Endothelial cell of umbilical vein (primary cell): ENCODE results near the gene BRD1. TPM values are rescaled to one million over a fixed set of nuclear protein-coding genes. Genes with fewer than 3 reads are reported as not detected.

Experiments
- BruUV-seq: library from RNA; stranded (reverse); fragments of 400-500 nt; replicated peaks from 2 replicates; lab custom pipeline; 2021; lab: Mats Ljungman, UMichigan
- CTCF ChIA-PET: fragments of 300-600, 350-600 bp; sonication (Branson Sonifier 250); formaldehyde crosslinking; loops from one replicate; lab custom pipeline; 2021; ENCODE audit warnings: antibody characterized with exemption, inconsistent platforms; lab: Charles Lee
- POLR2A ChIA-PET: fragments of 300-600, 350-600 bp; sonication (Branson Sonifier 250); formaldehyde crosslinking; loops from one replicate; lab custom pipeline; 2021; ENCODE audit warnings: antibody characterized with exemption, inconsistent platforms; lab: Charles Lee
- DNase-seq: peaks from one replicate; pipeline ENCODE4 v3.0.0-alpha.2; 2011; ENCODE audit warnings: low read depth, low spot score
- FAIRE-seq: peaks from 2 replicates; lab custom pipeline; 2011; peaks lifted over from hg19 to GRCh38; lab: Jason Lieb, UNC
- H2AFZ ChIP-seq: 2 replicates; pipeline ENCODE4 v1.6.0; 2012; ENCODE audit warnings: low read depth, low read length, control low read depth, inconsistent platforms
- H3K27ac ChIP-seq: 2 replicates; pipeline ENCODE4 v1.5.1; 2011; ENCODE audit warnings: low read depth, mild to moderate bottlenecking, control low read depth, low read length, moderate library complexity; ENCODE audit not compliant: insufficient read depth
- H3K27me3 ChIP-seq, 2 experiments: 2 replicates each; pipeline versions ENCODE4 v1.6.0 to v1.6.1; 2011; ENCODE audit warnings: low read length in 2 of 2, mixed read lengths in 1 of 2; ENCODE audit not compliant: control insufficient read depth in 2 of 2, insufficient read depth in 2 of 2
- H3K36me3 ChIP-seq, 2 experiments: 2 replicates in 1 of 2; 3 replicates in 1 of 2; pipeline ENCODE4 v1.5.1; 2011; ENCODE audit warnings: low read length in 2 of 2, mild to moderate bottlenecking in 1 of 2, moderate library complexity in 1 of 2; ENCODE audit not compliant: control insufficient read depth in 2 of 2, insufficient read depth in 2 of 2; ENCODE audit errors: extremely low read depth in 1 of 2
- H3K4me1 ChIP-seq: 3 replicates; pipeline ENCODE4 v1.5.1; 2011; ENCODE audit warnings: mild to moderate bottlenecking, low read length; ENCODE audit not compliant: control insufficient read depth, insufficient read depth; ENCODE audit errors: extremely low read depth
- H3K4me2 ChIP-seq: 2 replicates; pipeline ENCODE4 v1.6.1; 2011; ENCODE audit warnings: low read length, control low read depth, mixed read lengths; ENCODE audit not compliant: insufficient read depth
- H3K4me3 ChIP-seq, 3 experiments: fragments of 200-600 bp in 1 of 3; sonication (generic), shearing (Covaris generic) in 1 of 3; replicated peaks in 1 of 3; 2 replicates each; pipeline ENCODE4 v1.5.1; 2011 to 2016; ENCODE audit warnings: control low read depth in 3 of 3, low read length in 3 of 3, mild to moderate bottlenecking in 2 of 3, inconsistent platforms in 1 of 3, low read depth in 1 of 3, moderate library complexity in 1 of 3; ENCODE audit not compliant: insufficient read depth in 1 of 3
- H3K79me2 ChIP-seq: 2 replicates; pipeline ENCODE4 v1.6.0; 2012; ENCODE audit warnings: low read length, inconsistent platforms; ENCODE audit not compliant: control insufficient read depth, insufficient read depth
- H3K9ac ChIP-seq: replicated peaks from 2 replicates; pipeline ENCODE3; 2011; ENCODE audit warnings: low read length, control low read depth; ENCODE audit not compliant: insufficient read depth; ENCODE audit errors: extremely low read depth
- H3K9me1 ChIP-seq: replicated peaks from 3 replicates; pipeline ENCODE4 v1.6.0; 2011; ENCODE audit warnings: mild to moderate bottlenecking, low read length; ENCODE audit not compliant: control insufficient read depth, insufficient read depth; ENCODE audit errors: extremely low read depth
- H3K9me3 ChIP-seq: replicated peaks from 2 replicates; pipeline ENCODE4 v1.5.1; 2012; ENCODE audit warnings: low read length, inconsistent platforms; ENCODE audit not compliant: control insufficient read depth, insufficient read depth
- H4K20me1 ChIP-seq: replicated peaks from 2 replicates; pipeline ENCODE3; 2011; ENCODE audit warnings: mild to moderate bottlenecking, low read length; ENCODE audit not compliant: control insufficient read depth, insufficient read depth; ENCODE audit errors: extremely low read depth
- CTCF ChIP-seq, 2 donors: IDR thresholded peaks; 1 replicate in 1 of 2; 2 replicates in 1 of 2; pipeline ENCODE4 v1.5.1; 2011; ENCODE audit warnings: low read length in 2 of 2, mild to moderate bottlenecking in 2 of 2, moderate library complexity in 2 of 2, control low read depth in 1 of 2, inconsistent platforms in 1 of 2, low read depth in 1 of 2; ENCODE audit not compliant: insufficient read depth in 1 of 2; ENCODE audit errors: extremely low read depth in 1 of 2
- EZH2 ChIP-seq: IDR thresholded peaks from 2 replicates; pipeline ENCODE4 v1.6.1; 2012; ENCODE audit warnings: borderline replicate concordance, low read depth, mild to moderate bottlenecking, moderate library complexity, low read length, inconsistent platforms; ENCODE audit not compliant: severe bottlenecking
- FOS ChIP-seq: IDR thresholded peaks from 2 replicates; pipeline ENCODE4 v1.6.1; 2011; ENCODE audit warnings: mild to moderate bottlenecking, low read length, moderate library complexity, borderline replicate concordance; ENCODE audit not compliant: insufficient read depth
- GATA2 ChIP-seq: IDR thresholded peaks from 2 replicates; pipeline ENCODE4 v1.7.0; 2011; ENCODE audit warnings: low read depth, mild to moderate bottlenecking, moderate library complexity, mixed read lengths, low read length; ENCODE audit not compliant: insufficient read length, insufficient read depth
- JUN ChIP-seq: IDR thresholded peaks from 2 replicates; pipeline ENCODE4 v1.6.1; 2011; ENCODE audit warnings: borderline replicate concordance, low read depth; ENCODE audit not compliant: insufficient read length, insufficient read depth
- MAX ChIP-seq: IDR thresholded peaks from 2 replicates; pipeline ENCODE4 v1.6.1; 2011; ENCODE audit not compliant: insufficient read depth, insufficient read length
- MYC ChIP-seq: IDR thresholded peaks from one replicate; pipeline ENCODE4 v1.6.1; 2011; ENCODE audit warnings: mild to moderate bottlenecking, low read depth, low read length
- POLR2A ChIP-seq: IDR thresholded peaks from 2 replicates; pipeline ENCODE4 v1.6.1; 2012; ENCODE audit warnings: low read depth, mild to moderate bottlenecking, control low read depth, low read length
- POLR2AphosphoS5 ChIP-seq: IDR thresholded peaks from 2 replicates; pipeline ENCODE4 v1.6.1; 2012; ENCODE audit warnings: low read depth, mild to moderate bottlenecking, control low read depth, low read length, moderate library complexity; ENCODE audit not compliant: insufficient read depth
- dilution Hi-C: fragments of 300-500 bp; cut with MboI; formaldehyde crosslinking; loops from one replicate; pipeline ENCODE4 v1.15.0; 2019; ENCODE audit warnings: low sequenced_read_pairs; ENCODE audit not compliant: extremely low pct_ligation_motif_present
- intact Hi-C: fragments of 100-400 bp; cut with micrococcal nuclease; formaldehyde crosslinking; loops from one replicate; pipeline ENCODE4 v1.10.0; 2022
- polyA plus RNA-seq, 4 experiments: library from polyadenylated mRNA; depleted of rRNA in 3 of 4; stranded (reverse) in 3 of 4; unstranded in 1 of 4; fragments of >200 nt; gene quantifications; 2 replicates each; pipeline versions ENCODE4 v1.2.1 to v1.2.3, GENCODE V29; 2011 to 2012; ENCODE audit warnings: missing spikeins in 1 of 4
- total RNA-seq: library from RNA; stranded (reverse); gene quantifications from 2 replicates; pipeline ENCODE4 v1.2.3, GENCODE V29; 2021

BRD1 gene
- total and polyA plus RNA-seq, 2 donors (not counting 3 experiments of a cell fraction or from before 2014, with no cell fraction given): 8.1 to 41.1 TPM

GRCh38 chr22:49747130-49747529, 80.5 kb downstream of the BRD1 start:
- TF ChIP-seq GATA2: no peak
- no peak for TF ChIP-seq MAX
- no peak for TF ChIP-seq CTCF (IDR thresholded peaks at IDR 0.05; ENCODE audit: extremely low read depth in 1 of 2, insufficient read depth in 1 of 2, low read depth in 1 of 2, low read length in 2 of 2)
- TF ChIP-seq JUN: no peak
- no peak for TF ChIP-seq POLR2AphosphoS5
- no peak for TF ChIP-seq FOS
- TF ChIP-seq MYC: no peak
- TF ChIP-seq EZH2: no peak
- no peak for TF ChIP-seq POLR2A
- ChIA-PET CTCF (no interaction called here), POLR2A (no interaction called here)
- Histone ChIP-seq H3K9me3 (no peaks in the 10 kb centered on the region), H4K20me1 (no peaks in the 10 kb centered on the region), H3K27ac (no peak overlapping the region), H3K36me3 (no peaks in the 10 kb centered on the region), H3K4me1 (no peaks in the 10 kb centered on the region), H3K79me2 (no peaks in the 10 kb centered on the region), H2AFZ (no peak overlapping the region), H3K4me3 (no peak overlapping the region), H3K9ac (no peak overlapping the region), H3K27me3 (peaks cover 0 to 2% of the 10 kb centered on the region in 2 experiments), H3K9me1 (no peaks in the 10 kb centered on the region), H3K4me2 (no peak overlapping the region)
- FAIRE-seq: no peak
- DNase-seq: no peak
- dilution Hi-C loops: no loop called here
- intact Hi-C loops: no loop called here
- no TSS peak for BruUV-seq
